HCT116 (cell line): ENCODE measurements around the gene FAF2. TPM values are rescaled to one million over a fixed set of nuclear protein-coding genes. Genes with fewer than 3 reads are reported as not detected.
"Not testable (repeated sequence)": the region's sequence is repeated elsewhere in the genome, so short reads cannot be mapped to it uniquely, and the experiment has no call there.

Experiments
- ATAC-seq: fragments of 200-7000 bp; cut with Tn5 transposase; 2 replicates; pipeline ENCODE4 v1.9.1; 2020; ENCODE audit warnings: mild to moderate bottlenecking, moderate library complexity
- BruUV-seq: library from RNA; stranded (reverse); fragments of 400-500 nt; replicated peaks from 2 replicates; lab custom pipeline; 2021; lab: Mats Ljungman, UMichigan
- CTCF ChIA-PET: fragments of 300-600 bp; sonication (Branson Sonifier 250); formaldehyde crosslinking; loops from one replicate; lab custom pipeline; 2021; ENCODE audit warnings: antibody characterized with exemption; lab: Charles Lee
- POLR2A ChIA-PET: fragments of 300-600, 350-600 bp; sonication (Branson Sonifier 250); formaldehyde crosslinking; loops from one replicate; lab custom pipeline; 2021; ENCODE audit warnings: antibody characterized with exemption; lab: Charles Lee
- RAD21 ChIA-PET, 2 experiments: fragments of 300-600 bp; sonication (Branson Sonifier 250); formaldehyde crosslinking; loops; one replicate each; lab custom pipeline; 2023; ENCODE audit warnings: low total read pairs in 2 of 2; ENCODE audit not compliant: uncharacterized antibody in 2 of 2, unreplicated experiment in 2 of 2, low non-redundant PET in 1 of 2; lab: Charles Lee
- DNase-seq: peaks from one replicate; pipeline ENCODE4 v3.0.0-alpha.2; 2010; ENCODE audit warnings: low read depth, low spot score
- H2AFZ ChIP-seq: fragments of 200-600 bp; shearing (Covaris generic), sonication (generic); 2 replicates; pipeline ENCODE4 v1.6.1; 2017; ENCODE audit warnings: low read depth, mixed run types, mixed read lengths, antibody characterized with exemption, low read length; ENCODE audit not compliant: poor library complexity, severe bottlenecking
- H3K27ac ChIP-seq: 2 replicates; pipeline ENCODE4 v1.5.1; 2012; ENCODE audit warnings: low read depth, low read length
- H3K27me3 ChIP-seq: fragments of 200-600 bp; sonication (generic); 2 replicates; pipeline ENCODE4 v1.6.1; 2016; ENCODE audit warnings: mixed run types, low read length, mixed read lengths; ENCODE audit not compliant: insufficient read depth
- H3K36me3 ChIP-seq, 2 experiments: fragments of 200-500 bp in 1 of 2; fragments of 200-600 bp in 1 of 2; sonication (Bioruptor generic) in 1 of 2; sonication (generic) in 1 of 2; 2 replicates each; pipeline versions ENCODE4 v1.5.1 to v1.6.1; 2014 to 2016; ENCODE audit warnings: low read length in 2 of 2, inconsistent platforms in 1 of 2, mixed read lengths in 1 of 2, mixed run types in 1 of 2; ENCODE audit not compliant: insufficient read depth in 2 of 2, control insufficient read depth in 1 of 2
- H3K4me1 ChIP-seq, 2 experiments: fragments of 200-600 bp in 1 of 2; sonication (generic) in 1 of 2; 2 replicates each; pipeline versions ENCODE4 v1.5.1 to v1.6.1; 2012 to 2017; ENCODE audit warnings: low read length in 2 of 2, inconsistent platforms in 1 of 2, mild to moderate bottlenecking in 1 of 2, mixed read lengths in 1 of 2, mixed run types in 1 of 2, moderate library complexity in 1 of 2; ENCODE audit not compliant: insufficient read depth in 2 of 2, control insufficient read depth in 1 of 2
- H3K4me2 ChIP-seq: fragments of 200-600 bp; sonication (generic); 2 replicates; pipeline ENCODE4 v1.6.1; 2017; ENCODE audit warnings: mixed run types, low read length, mixed read lengths
- H3K4me3 ChIP-seq, 2 experiments: fragments of 200-600 bp in 1 of 2; sonication (generic) in 1 of 2; replicated peaks in 1 of 2; 2 replicates each; pipeline ENCODE4 v1.5.1; 2011 to 2016; ENCODE audit warnings: low read length in 2 of 2, control low read depth in 1 of 2, low read depth in 1 of 2, mild to moderate bottlenecking in 1 of 2, mixed read lengths in 1 of 2, mixed run types in 1 of 2
- H3K79me2 ChIP-seq: fragments of 200-600 bp; sonication (generic); 2 replicates; pipeline ENCODE4 v1.6.1; 2017; ENCODE audit warnings: mild to moderate bottlenecking, mixed run types, low read length, moderate library complexity, mixed read lengths; ENCODE audit not compliant: insufficient read depth
- H3K9ac ChIP-seq: fragments of 200-600 bp; sonication (generic); 2 replicates; pipeline ENCODE4 v1.6.1; 2016; ENCODE audit warnings: low read length, mixed read lengths
- H3K9me2 ChIP-seq: fragments of 200-600 bp; sonication (generic), shearing (Covaris generic); 2 replicates; pipeline ENCODE4 v1.6.1; 2017; ENCODE audit warnings: mixed run types, mild to moderate bottlenecking, moderate library complexity; ENCODE audit not compliant: insufficient read depth
- H3K9me3 ChIP-seq, 2 experiments: fragments of 200-500 bp in 1 of 2; fragments of 200-600 bp in 1 of 2; sonication (Bioruptor generic) in 1 of 2; sonication (generic) in 1 of 2; 2 replicates each; pipeline ENCODE4 v1.6.1; 2014 to 2017; ENCODE audit warnings: low read length in 2 of 2, mixed read lengths in 2 of 2, inconsistent platforms in 1 of 2, low read depth in 1 of 2, mild to moderate bottlenecking in 1 of 2, mixed run types in 1 of 2, moderate library complexity in 1 of 2; ENCODE audit not compliant: control insufficient read depth in 1 of 2, insufficient read depth in 1 of 2
- H4K20me1 ChIP-seq: fragments of 200-600 bp; sonication (generic), shearing (Covaris generic); 2 replicates; pipeline ENCODE4 v1.6.1; 2017; ENCODE audit warnings: mixed run types, mild to moderate bottlenecking, moderate library complexity; ENCODE audit not compliant: insufficient read depth
- CBX3 ChIP-seq: IDR thresholded peaks from 2 replicates; pipeline ENCODE4 v1.6.1; 2012; ENCODE audit warnings: low read depth
- ELF1 ChIP-seq: IDR thresholded peaks from 2 replicates; pipeline ENCODE4 v1.6.1; 2012; ENCODE audit warnings: low read depth, borderline replicate concordance
- EZH2 ChIP-seq: fragments of 200-600 bp; sonication (generic); IDR thresholded peaks from 2 replicates; pipeline ENCODE4 v1.6.1; 2017; ENCODE audit warnings: antibody characterized with exemption, mixed run types
- EZH2phosphoT487 ChIP-seq: fragments of 200-600 bp; IDR thresholded peaks from 2 replicates; pipeline ENCODE4 v1.6.1; 2018; ENCODE audit warnings: antibody characterized with exemption, borderline replicate concordance
- POLR2A ChIP-seq: IDR thresholded peaks from 2 replicates; pipeline ENCODE4 v1.7.0; 2011; ENCODE audit warnings: borderline replicate concordance; ENCODE audit not compliant: insufficient read depth, insufficient read length; ENCODE audit errors: extremely low read depth
- POLR2AphosphoS5 ChIP-seq: IDR thresholded peaks from 2 replicates; pipeline ENCODE4 v1.6.1; 2011; ENCODE audit warnings: mild to moderate bottlenecking, low read depth, low read length, moderate library complexity
- RAD21 ChIP-seq: IDR thresholded peaks from 2 replicates; pipeline ENCODE4 v1.6.1; 2012; ENCODE audit warnings: low read depth, mild to moderate bottlenecking
- SRF ChIP-seq: IDR thresholded peaks from 2 replicates; pipeline ENCODE4 v1.6.1; 2012; ENCODE audit warnings: low read depth
- TCF7L2 ChIP-seq: IDR thresholded peaks from 2 replicates; pipeline ENCODE4 v1.7.0; 2011; ENCODE audit warnings: borderline replicate concordance, inconsistent platforms; ENCODE audit not compliant: insufficient read depth, insufficient read length; ENCODE audit errors: extremely low read depth
- ZNF274 ChIP-seq: fragments of 200-500 bp; sonication (Bioruptor generic); IDR thresholded peaks from 2 replicates; pipeline ENCODE4 v1.6.1; 2014; ENCODE audit warnings: mild to moderate bottlenecking, low read depth, low read length, inconsistent platforms
- intact Hi-C: fragments of 100-400 bp; cut with micrococcal nuclease; formaldehyde crosslinking; loops from 2 replicates; pipeline ENCODE4 v1.10.0; 2022
- total RNA-seq: library from RNA; stranded (reverse); gene quantifications from one replicate; pipeline ENCODE4 v1.2.1, GENCODE V29; 2021; ENCODE audit not compliant: unreplicated experiment
- TF ChIP-seq, protein P1 (sequence below): IDR thresholded peaks from 2 replicates; pipeline ENCODE4 v1.6.1; 2012; ENCODE audit warnings: low read depth
- TF ChIP-seq, protein P2 (sequence below), 3 experiments: fragments of 200-600 bp in 1 of 3; sonication (generic) in 1 of 3; IDR thresholded peaks in 2 of 3; conservative IDR thresholded peaks in 1 of 3; 2 replicates each; pipeline ENCODE4 v1.5.1; 2012 to 2017; ENCODE audit warnings: low read depth in 2 of 3, low read length in 2 of 3, antibody characterized with exemption in 1 of 3, borderline replicate concordance in 1 of 3, control low read depth in 1 of 3, mild to moderate bottlenecking in 1 of 3, mixed read lengths in 1 of 3, mixed run types in 1 of 3, moderate library complexity in 1 of 3; ENCODE audit not compliant: insufficient read depth in 1 of 3

Gene FAF2
- total RNA-seq, 1 experiment from 2014 or later, result 51.9 TPM

DNA sequence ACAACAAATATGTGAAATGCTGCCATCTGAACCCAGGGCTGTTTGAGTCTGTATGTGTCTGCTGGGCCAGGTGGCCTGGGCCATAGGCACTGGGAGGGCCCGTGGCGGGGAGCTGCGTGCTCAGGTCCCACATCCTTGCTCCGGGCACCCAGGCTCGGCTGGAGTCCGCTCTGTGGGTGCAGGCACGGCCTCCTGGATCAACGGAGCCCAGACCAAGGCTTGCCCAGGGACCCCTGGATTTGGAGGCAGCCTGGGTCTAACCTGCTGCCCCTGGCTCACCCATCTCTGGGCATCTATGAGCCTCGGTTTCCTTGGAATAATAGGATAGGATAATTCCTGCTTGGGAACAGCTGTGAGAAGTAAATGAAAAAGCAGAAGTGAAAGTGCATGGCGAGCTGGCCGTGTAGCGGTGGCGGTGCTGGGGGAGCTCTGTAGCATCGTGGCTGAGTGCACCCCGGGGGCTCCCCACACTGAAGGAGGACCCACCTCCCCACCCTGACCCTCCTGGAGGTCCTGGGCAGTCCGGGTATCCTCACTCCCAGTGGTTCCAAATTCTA, 102.2 kb downstream of the FAF2 start:
- Histone ChIP-seq H3K4me2 (no peak overlapping the region), H3K79me2 (no peaks in the 10 kb centered on the region), H3K4me1 (peaks cover 15 to 40% of the 10 kb centered on the region in 2 experiments), H3K9me3 (no peaks in the 10 kb centered on the region), H3K27ac (no peak overlapping the region), H4K20me1 (no peaks in the 10 kb centered on the region), H3K36me3 (no peaks in the 10 kb centered on the region), H3K27me3 (no peaks in the 10 kb centered on the region), H2AFZ (no peak overlapping the region), H3K9me2 (no peaks in the 10 kb centered on the region), H3K9ac (no peak overlapping the region), H3K4me3 (no peak overlapping the region)
- TF ChIP-seq, protein P1, sequence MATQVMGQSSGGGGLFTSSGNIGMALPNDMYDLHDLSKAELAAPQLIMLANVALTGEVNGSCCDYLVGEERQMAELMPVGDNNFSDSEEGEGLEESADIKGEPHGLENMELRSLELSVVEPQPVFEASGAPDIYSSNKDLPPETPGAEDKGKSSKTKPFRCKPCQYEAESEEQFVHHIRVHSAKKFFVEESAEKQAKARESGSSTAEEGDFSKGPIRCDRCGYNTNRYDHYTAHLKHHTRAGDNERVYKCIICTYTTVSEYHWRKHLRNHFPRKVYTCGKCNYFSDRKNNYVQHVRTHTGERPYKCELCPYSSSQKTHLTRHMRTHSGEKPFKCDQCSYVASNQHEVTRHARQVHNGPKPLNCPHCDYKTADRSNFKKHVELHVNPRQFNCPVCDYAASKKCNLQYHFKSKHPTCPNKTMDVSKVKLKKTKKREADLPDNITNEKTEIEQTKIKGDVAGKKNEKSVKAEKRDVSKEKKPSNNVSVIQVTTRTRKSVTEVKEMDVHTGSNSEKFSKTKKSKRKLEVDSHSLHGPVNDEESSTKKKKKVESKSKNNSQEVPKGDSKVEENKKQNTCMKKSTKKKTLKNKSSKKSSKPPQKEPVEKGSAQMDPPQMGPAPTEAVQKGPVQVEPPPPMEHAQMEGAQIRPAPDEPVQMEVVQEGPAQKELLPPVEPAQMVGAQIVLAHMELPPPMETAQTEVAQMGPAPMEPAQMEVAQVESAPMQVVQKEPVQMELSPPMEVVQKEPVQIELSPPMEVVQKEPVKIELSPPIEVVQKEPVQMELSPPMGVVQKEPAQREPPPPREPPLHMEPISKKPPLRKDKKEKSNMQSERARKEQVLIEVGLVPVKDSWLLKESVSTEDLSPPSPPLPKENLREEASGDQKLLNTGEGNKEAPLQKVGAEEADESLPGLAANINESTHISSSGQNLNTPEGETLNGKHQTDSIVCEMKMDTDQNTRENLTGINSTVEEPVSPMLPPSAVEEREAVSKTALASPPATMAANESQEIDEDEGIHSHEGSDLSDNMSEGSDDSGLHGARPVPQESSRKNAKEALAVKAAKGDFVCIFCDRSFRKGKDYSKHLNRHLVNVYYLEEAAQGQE, result no peak
- TF ChIP-seq SRF (no peak), EZH2 (no peak), ELF1 (no peak), TCF7L2 (no peak), RAD21 (no peak), POLR2AphosphoS5 (no peak), ZNF274 (no peak), EZH2phosphoT487 (no peak), CBX3 (no peak), POLR2A (no peak)
- TF ChIP-seq, protein P2, sequence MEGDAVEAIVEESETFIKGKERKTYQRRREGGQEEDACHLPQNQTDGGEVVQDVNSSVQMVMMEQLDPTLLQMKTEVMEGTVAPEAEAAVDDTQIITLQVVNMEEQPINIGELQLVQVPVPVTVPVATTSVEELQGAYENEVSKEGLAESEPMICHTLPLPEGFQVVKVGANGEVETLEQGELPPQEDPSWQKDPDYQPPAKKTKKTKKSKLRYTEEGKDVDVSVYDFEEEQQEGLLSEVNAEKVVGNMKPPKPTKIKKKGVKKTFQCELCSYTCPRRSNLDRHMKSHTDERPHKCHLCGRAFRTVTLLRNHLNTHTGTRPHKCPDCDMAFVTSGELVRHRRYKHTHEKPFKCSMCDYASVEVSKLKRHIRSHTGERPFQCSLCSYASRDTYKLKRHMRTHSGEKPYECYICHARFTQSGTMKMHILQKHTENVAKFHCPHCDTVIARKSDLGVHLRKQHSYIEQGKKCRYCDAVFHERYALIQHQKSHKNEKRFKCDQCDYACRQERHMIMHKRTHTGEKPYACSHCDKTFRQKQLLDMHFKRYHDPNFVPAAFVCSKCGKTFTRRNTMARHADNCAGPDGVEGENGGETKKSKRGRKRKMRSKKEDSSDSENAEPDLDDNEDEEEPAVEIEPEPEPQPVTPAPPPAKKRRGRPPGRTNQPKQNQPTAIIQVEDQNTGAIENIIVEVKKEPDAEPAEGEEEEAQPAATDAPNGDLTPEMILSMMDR (IDR thresholded peaks at IDR 0.05 in 2 of 3, conservative IDR thresholded peaks at IDR 0.05 in 1 of 3; ENCODE audit: borderline replicate concordance in 1 of 3, insufficient read depth in 1 of 3, low read depth in 2 of 3, low read length in 2 of 3), result no peak
- CTCF ChIA-PET, result no interaction called here
- POLR2A ChIA-PET, result no interaction called here
- RAD21 ChIA-PET, result no interaction called here
- BruUV-seq, result no TSS peak
- ATAC-seq, result no peak
- intact Hi-C loops, result no loop called here
- no peak for DNase-seq

DNA sequence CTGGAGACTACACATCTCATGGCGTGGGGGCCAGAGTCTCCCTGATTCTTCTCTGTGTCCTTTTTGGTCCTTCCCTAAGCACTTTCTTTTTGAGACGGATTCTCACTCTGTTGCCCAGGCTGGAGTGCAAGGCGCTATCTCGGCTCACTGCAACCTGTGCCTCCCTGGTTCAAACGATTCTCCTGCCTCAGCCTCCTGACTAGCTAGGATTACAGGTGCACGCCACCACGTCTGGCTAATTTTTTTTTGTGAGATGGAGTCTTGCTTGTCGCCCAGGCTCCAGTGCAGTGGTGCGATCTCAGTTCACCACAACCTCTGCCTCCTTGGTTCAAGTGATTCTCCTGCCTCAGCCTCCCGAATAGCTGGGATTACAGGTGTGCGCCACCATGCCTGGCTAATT, 102.8 kb downstream of the FAF2 start:
- RAD21 ChIA-PET, ATAC-seq, H3K79me2 ChIP-seq, H3K9ac ChIP-seq, H3K27me3 ChIP-seq, H2AFZ ChIP-seq, H3K36me3 ChIP-seq, H3K4me3 ChIP-seq, POLR2A ChIA-PET, BruUV-seq, intact Hi-C loops, CTCF ChIA-PET, H3K4me2 ChIP-seq, H3K9me3 ChIP-seq, H4K20me1 ChIP-seq, H3K27ac ChIP-seq, DNase-seq, H3K9me2 ChIP-seq: not testable (repeated sequence)
- H3K4me1 ChIP-seq, result peaks cover 9 to 34% of the 10 kb centered on the region in 2 experiments; a peak in 3 of 4 replicates
